SKM-1 (cell line): Measurements from ENCODE around the gene HABP4.

Experiments used
- DNase-seq: peaks from one replicate; lab custom pipeline; 2025; ENCODE audit not compliant: unreplicated experiment; lab: John Stamatoyannopoulos, UW

The HABP4 gene

GRCh38 chr9:96430377-96430776, 19.6 kb upstream of the HABP4 start:
- no peak for DNase-seq

DNA sequence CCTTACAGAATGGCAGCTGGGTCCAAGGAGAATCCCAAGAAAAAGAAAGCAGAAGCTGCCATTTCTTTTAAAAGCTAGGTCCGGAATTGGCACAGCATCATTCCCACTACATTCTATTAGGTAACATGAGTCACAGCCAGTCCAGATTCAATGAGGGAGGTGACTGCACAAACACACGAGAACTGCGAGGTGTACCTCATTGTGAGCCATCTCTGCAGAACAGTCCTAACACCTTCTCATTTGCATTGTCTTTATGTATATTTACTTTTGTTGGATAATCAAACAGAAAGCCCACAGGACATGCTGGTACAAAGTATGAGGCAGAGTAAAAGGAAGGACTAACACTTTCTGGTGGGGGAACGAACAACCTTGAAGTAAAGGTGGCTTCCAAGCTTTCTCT, 14.6 kb upstream of the HABP4 start:
- no peak for DNase-seq

GRCh38 chr9:96436063-96436455, 13.9 kb upstream of the HABP4 start:
- no peak for DNase-seq

GRCh38 chr9:96436456-96437126, 13.4 kb upstream of the HABP4 start:
- DNase-seq: no peak

- DNase-seq: no peak
Observed at GRCh38 chr9:96437454-96437853, 12.5 kb upstream of the HABP4 start.

- DNase-seq: no peak
Observed at GRCh38 chr9:96440671-96441199, 9.2 kb upstream of the HABP4 start.

DNA sequence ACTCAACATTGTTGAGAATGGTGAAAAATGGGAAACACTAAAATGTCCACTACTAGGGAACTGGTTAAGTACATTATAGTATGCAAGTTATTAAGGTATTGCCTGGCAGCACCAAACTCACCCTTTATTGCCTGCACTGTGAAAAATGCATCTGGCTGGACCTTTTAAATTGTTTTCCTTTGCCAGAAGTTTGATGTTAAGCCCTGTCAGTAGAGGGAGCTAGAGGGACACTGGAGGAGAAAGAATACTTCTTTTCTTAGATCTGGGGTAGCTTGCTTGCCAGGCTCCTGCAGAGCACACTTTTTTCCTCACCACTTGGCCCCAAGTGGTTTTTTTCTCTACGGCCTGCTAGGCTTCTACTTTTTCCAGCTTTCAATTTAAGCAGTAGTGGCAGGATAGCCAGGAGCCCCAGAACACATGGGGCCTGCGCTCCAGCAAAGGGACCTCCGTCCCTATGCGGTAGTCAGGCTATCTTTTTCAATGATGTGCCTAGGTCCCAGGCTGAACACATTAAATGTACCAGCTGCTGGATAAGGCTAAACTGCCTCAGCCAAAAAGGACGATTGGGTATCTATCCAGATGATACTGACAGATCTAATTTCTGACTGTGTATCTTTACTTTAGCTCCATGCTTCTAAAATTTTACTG, 8.0 kb upstream of the HABP4 start:
- no peak for DNase-seq

DNA sequence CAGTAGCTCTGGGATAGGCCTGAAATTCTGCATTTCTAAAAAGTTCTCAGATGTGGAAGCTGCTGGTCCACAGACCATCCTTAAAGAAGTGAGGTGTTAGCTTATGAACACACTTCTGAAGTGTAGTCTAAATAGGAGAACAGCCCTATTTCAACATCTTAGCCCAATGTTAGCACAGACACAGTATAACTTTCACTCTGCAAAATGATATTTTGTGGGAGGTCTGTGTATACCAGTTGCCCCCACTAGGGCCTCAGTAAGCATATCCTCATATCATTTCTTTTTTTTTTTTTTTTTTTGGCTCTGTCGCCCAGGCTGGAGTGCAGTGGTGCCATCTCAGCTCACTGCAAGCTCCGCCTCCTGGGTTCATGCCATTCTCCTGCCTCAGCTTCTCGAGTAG, 7.5 kb upstream of the HABP4 start:
- DNase-seq: peak; percentile 3

GRCh38 chr9:96447406-96447805, 2.6 kb upstream of the HABP4 start:
- no peak for DNase-seq

DNA sequence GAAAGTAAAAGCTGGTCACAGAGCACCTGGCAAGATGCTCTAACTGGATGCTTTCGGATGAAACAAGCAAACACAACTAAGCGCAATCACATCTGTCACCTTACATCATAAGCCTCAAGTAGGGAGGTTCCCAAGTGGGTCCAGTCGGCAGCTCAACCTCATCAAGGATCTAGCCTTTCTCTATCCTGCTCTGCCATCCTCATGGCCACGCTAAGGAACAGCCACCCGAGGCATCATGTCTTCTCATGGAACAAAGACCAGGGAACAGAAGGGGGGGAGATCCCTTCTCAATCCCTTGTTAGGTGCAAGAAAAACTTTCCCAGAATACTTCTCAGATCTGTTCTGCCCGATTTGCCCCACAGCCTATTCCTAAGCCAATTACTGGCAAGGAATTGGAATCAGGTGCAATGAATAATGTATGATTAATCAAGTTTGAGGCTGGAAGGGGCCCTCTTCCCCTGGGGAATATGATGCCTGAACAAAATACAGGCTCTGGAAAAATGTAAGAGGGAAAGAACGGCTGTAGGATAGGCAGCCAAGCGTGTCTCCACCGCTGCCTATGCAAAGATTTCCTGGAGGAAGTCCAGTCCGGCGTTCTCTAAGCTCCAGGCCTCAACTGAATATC, 1.3 kb upstream of the HABP4 start:
- no peak for DNase-seq

DNA sequence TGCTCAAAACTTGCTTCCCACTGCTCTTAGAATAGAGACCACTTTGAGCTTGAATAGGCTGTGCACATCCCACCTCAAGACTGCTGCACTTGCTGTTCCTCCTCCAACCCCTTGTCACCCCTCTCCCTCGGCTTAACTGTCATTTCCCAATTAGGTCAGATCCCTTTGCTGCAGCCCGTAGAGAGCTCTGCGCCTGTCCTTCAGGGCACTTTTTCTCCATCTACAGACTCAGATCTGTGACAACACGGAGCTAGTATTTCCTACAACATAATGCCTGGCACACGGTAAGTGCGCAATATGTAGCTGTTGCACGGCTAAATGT, 485 bp upstream of the HABP4 start:
- DNase-seq: no peak

DNA sequence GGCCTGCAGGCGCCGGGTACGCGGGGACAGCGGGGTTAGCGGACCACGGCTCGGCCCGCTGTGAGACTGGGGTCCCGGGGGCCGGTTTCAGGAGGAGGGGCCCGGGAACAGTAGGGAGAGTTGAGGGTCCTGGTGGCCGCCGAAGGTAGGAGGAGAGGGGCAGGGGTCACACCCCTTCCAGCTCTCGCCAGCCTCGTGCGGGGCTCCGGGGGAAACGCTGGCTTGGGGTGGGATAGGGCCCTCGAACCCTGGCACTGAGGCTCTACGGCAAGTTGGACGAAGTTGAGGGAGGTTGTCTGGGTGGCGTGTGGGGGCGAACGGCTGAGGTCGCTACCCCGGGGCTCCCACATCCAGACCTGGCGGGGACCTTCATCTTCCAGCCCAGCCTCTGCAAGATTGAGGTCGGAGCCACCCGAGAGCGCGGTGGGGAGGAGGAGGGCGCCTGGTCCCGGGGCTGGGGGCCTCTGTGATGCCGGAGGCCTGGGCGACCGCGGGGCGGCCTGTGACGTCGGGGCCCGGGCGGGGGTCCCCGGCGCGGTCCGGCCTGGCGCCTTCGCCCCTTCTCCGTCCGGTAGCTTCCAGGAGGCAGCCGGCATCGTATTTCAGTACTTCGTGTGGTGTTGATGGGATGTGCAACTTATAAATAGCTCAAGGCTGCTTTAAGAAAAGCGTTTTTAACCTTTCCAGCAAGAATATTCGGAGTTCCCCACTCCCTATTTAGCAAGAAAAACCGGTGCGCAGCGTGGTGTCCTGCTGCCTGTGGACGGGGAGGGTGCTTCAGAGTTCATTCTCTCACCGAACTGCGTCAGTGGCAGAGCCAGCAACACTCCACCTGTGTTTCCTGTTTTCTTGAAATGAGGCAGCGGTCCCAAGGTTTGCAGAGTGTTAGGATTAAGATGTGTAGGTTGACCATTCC, 902 bp downstream of the HABP4 start:
- no peak for DNase-seq

- DNase-seq: no peak
Observed at GRCh38 chr9:96453625-96454024, 3.7 kb downstream of the HABP4 start.

DNA sequence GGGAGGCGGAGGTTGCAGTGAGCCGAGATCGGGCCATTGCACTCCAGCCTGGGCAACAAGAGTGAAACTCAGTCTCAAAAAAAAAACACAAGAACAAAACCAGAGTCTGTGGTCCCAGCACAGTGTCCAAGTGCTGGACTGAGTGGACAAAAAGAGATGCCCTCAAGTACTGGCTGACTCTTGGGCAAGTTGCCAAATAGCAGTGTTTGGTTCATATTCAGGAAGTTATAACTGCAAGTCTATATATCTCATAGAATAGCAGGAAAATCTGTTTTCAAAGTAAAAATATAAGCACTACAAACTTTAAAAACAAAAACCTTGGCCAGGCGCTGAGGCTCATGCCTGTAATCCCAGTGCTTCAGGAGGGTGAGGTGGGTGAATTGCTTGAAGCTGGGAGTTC, 7.3 kb downstream of the HABP4 start:
- DNase-seq: no peak

DNA sequence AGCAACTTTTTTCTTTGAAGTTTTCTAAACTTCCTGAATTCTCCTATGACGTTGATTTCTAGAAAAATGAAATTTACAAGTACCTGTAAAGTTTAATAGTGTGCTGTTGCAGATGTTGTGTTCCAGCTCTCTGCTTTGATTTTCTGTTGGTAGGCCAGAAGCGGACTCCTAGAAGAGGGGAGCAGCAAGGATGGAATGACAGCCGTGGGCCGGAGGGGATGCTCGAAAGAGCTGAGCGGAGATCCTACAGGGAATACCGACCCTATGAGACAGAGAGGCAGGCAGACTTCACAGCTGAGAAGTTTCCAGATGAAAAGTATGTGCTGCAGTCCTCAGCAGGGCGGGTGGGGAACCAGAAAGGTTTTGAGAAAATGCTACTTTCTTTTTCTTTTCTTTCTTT, 8.3 kb downstream of the HABP4 start:
- DNase-seq: no peak

GRCh38 chr9:96459268-96460007, 9.5 kb downstream of the HABP4 start:
- no peak for DNase-seq

DNA sequence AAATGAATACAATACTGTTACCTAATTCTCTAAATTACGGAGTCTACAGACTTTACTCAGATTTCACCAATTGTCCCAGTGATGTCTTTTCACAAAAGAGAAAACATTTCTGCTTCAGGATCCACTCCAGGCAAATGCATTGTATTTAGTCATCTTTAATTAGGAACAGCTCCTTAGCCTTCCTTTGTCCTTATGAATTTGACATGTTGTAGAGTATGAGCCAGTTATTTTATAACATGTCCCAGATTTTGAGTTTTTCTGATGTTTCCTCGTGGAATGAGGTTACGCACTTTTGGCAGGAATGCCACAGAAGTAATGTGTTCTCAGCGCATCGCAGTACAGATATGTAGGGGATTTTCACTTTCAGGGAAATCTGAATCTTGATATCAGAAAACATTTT, 10.5 kb downstream of the HABP4 start:
- DNase-seq: no peak

DNA sequence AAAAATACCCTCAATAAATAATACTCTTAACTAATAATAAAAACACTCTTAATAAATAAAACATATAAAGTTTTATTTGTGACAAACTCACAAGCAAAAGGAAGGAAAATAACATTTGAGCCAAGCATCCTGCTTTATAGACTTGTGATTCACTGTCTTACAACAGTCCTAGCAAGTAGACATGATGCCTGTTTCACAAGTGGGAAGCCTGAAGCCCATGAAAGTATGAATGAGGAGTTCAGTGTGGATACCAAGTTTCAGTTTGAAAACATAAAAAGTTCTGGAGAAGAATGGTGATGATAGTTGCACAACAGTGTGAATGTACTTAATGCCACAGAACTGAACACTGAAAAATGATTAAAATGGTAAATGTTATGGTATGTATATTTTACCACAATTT, 10.9 kb downstream of the HABP4 start:
- DNase-seq: no peak

- no peak for DNase-seq
Observed at GRCh38 chr9:96461336-96461735, 11.4 kb downstream of the HABP4 start.

DNA sequence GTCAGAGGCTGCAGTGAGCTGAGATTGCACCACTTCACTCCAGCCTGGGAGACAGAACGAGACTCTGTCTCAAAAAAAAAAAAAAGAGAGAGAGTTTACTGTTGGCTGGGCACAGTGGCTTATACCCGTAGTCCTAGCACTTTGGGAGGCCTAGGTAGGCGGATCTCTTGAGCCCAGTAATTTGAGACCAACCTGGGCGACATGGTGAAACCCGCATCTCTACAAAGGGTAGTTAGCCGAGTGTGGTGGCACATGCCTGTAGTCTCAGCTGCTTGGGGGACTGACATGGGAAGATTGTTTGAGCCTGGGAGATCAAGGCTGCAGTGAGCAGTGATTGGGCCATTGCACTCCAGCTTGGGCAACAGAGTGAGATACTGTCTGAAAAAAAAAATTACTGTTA, 12.6 kb downstream of the HABP4 start:
- DNase-seq: no peak

- no peak for DNase-seq
Observed at GRCh38 chr9:96464426-96464825, 14.5 kb downstream of the HABP4 start.
